Right lobe of liver (tissue), 6 donors: ENCODE measurements around the gene TSEN2. TPM values are rescaled to one million over a fixed set of nuclear protein-coding genes. Genes with fewer than 3 reads are reported as not detected.

Source experiments
- ATAC-seq, 4 donors: fragments of 200-7000 bp; cut with Tn5 transposase; one replicate each; pipeline ENCODE4 v1.9.1; 2020; ENCODE audit warnings: mild to moderate bottlenecking in 4 of 4, moderate library complexity in 4 of 4
- DNase-seq, 3 donors: peaks; one replicate each; pipeline ENCODE4 v3.0.0-alpha.2; 2020
- H3K27ac ChIP-seq, 3 donors: fragments of 200-600 bp; one replicate each; pipeline ENCODE4 v1.8.0; 2022
- H3K27me3 ChIP-seq, 2 donors: fragments of 200-600 bp; one replicate each; pipeline ENCODE4 v1.8.0; 2022
- H3K36me3 ChIP-seq, 4 donors: fragments of 200-600 bp; sonication (generic) in 1 of 4; one replicate each; pipeline versions ENCODE4 v1.5.1 to v1.8.0; 2017 to 2022; ENCODE audit warnings: control low read depth in 1 of 4
- H3K4me1 ChIP-seq, 4 donors: fragments of 200-600 bp; sonication (generic) in 1 of 4; one replicate each; pipeline versions ENCODE4 v1.5.1 to v1.8.0; 2017 to 2022; ENCODE audit warnings: control low read depth in 1 of 4
- H3K4me3 ChIP-seq, 3 donors: fragments of 200-600 bp; one replicate each; pipeline ENCODE4 v1.8.0; 2022
- H3K9me3 ChIP-seq, 4 donors: fragments of 200-600 bp; sonication (generic) in 1 of 4; one replicate each; pipeline versions ENCODE4 v1.5.1 to v1.8.0; 2017 to 2022; ENCODE audit warnings: control low read depth in 1 of 4
- CTCF ChIP-seq, 4 donors: fragments of 200-600 bp in 3 of 4; fragments of 450-650 bp in 1 of 4; IDR thresholded peaks; one replicate each; pipeline versions ENCODE4 v1.5.1 to v1.8.0; 2016 to 2022; ENCODE audit warnings: antibody characterized with exemption in 4 of 4, mild to moderate bottlenecking in 2 of 4
- POLR2A ChIP-seq: fragments of 450-650 bp; IDR thresholded peaks from one replicate; pipeline ENCODE4 v1.6.1; 2017; ENCODE audit warnings: antibody characterized with exemption, mild to moderate bottlenecking
- WGBS: methylation state at CpG from one replicate; pipeline ENCODE4 v1.1.6; 2018; ENCODE audit warnings: low coverage, low lambda C conversion rate; ENCODE audit not compliant: insufficient coverage; ENCODE audit errors: missing lambda C conversion rate; 5-methylcytosine and 5-hydroxymethylcytosine counted together
- intact Hi-C, 2 donors: fragments of 100-400 bp; cut with DNase I; formaldehyde crosslinking; loops; one replicate each; pipeline versions ENCODE4 v1.11.2 to v1.14.1; 2022
- total RNA-seq, 6 experiments: library from RNA; depleted of rRNA in 2 of 6; stranded (reverse); fragments of >200 nt in 2 of 6; fragmentation: NEBNext Ultra II Directional in 3 of 6; extraction: Animal tissue kit (Norgen Biotek cat#: 25700) in 3 of 6; gene quantifications; one replicate each; pipeline versions ENCODE4 v1.1.0 to v1.2.4, GENCODE V29; 2016 to 2023
- donor health status: DM: no; HTN: yes; CAD: no.
- donor health status: DM: no; HTN: no; CAD: no.
- donor health status: DM: no; HTN: no; CAD: no.
- donor health status: DM: no; HTN: yes; CAD: no.
- donor health status: DM: no; HTN: yes; CAD: no.

TSEN2 gene
- total RNA-seq, 6 experiments from 2014 or later = 4.7 to 9.2 (median 6.4) TPM

GRCh38 chr3:12484983-12485327 is 675 bp downstream of the TSEN2 start:
- H3K4me3 ChIP-seq = peak overlapping the region; percentile 77 to 91 (median 89)
- H3K27ac ChIP-seq = no peak overlapping the region
- DNase-seq = no peak
- peaks cover 0 to 12% (median 2%) of the 10 kb centered on the region in 4 donors for H3K4me1 ChIP-seq
- no peak for TF ChIP-seq CTCF (IDR thresholded peaks at IDR 0.05)
- no peak for TF ChIP-seq POLR2A
- intact Hi-C loops = no loop called here
- H3K27me3 ChIP-seq = no peaks in the 10 kb centered on the region
- H3K36me3 ChIP-seq = no peaks in the 10 kb centered on the region
- WGBS = 4% methylated on average over 5 of the region's 5 CpGs
- H3K9me3 ChIP-seq = no peaks in the 10 kb centered on the region
- no peak for ATAC-seq

- TF ChIP-seq POLR2A = no peak
- no peak for TF ChIP-seq CTCF (IDR thresholded peaks at IDR 0.05)
- H3K27me3 ChIP-seq = no peaks in the 10 kb centered on the region
- intact Hi-C loops = no loop called here
- WGBS = 84% methylated on average over 4 of the region's 4 CpGs
- no peak overlapping the region for H3K4me3 ChIP-seq
- peaks cover 0 to 12% (median 2%) of the 10 kb centered on the region in 4 donors for H3K4me1 ChIP-seq
- H3K27ac ChIP-seq = no peak overlapping the region
- H3K36me3 ChIP-seq = peaks cover 0 to 5% (median 0%) of the 10 kb centered on the region in 4 donors
- ATAC-seq (no peak), DNase-seq (no peak)
- no peaks in the 10 kb centered on the region for H3K9me3 ChIP-seq
These were observed 1.7 kb downstream of the TSEN2 start for GRCh38 chr3:12486001-12486400.

- TF ChIP-seq POLR2A (no peak), CTCF (IDR thresholded peaks at IDR 0.05) (no peak)
- Histone ChIP-seq H3K4me3 (no peak overlapping the region), H3K4me1 (peaks cover 0 to 12% (median 2%) of the 10 kb centered on the region in 4 donors), H3K27me3 (no peaks in the 10 kb centered on the region), H3K27ac (no peak overlapping the region), H3K36me3 (peaks cover 0 to 5% (median 0%) of the 10 kb centered on the region in 4 donors), H3K9me3 (no peaks in the 10 kb centered on the region)
- intact Hi-C loops = no loop called here
- DNase-seq (no peak), ATAC-seq (no peak)
- WGBS = 82% methylated on average over 5 of the region's 5 CpGs
These were observed 2.6 kb downstream of the TSEN2 start for GRCh38 chr3:12486916-12487315.

- H3K36me3 ChIP-seq = peaks cover 0 to 5% (median 0%) of the 10 kb centered on the region in 4 donors
- H3K4me1 ChIP-seq = peaks cover 0 to 12% (median 2%) of the 10 kb centered on the region in 4 donors
- no peak overlapping the region for H3K27ac ChIP-seq
- intact Hi-C loops = no loop called here
- H3K4me3 ChIP-seq = no peak overlapping the region
- TF ChIP-seq CTCF (IDR thresholded peaks at IDR 0.05) (no peak), POLR2A (no peak)
- WGBS = 90% methylated on average over 2 of the region's 3 CpGs
- ATAC-seq (no peak), DNase-seq (no peak)
- H3K27me3 ChIP-seq = no peaks in the 10 kb centered on the region
- no peaks in the 10 kb centered on the region for H3K9me3 ChIP-seq
These were observed 3.1 kb downstream of the TSEN2 start for GRCh38 chr3:12487336-12487735.

- H3K9me3 ChIP-seq = no peaks in the 10 kb centered on the region
- ATAC-seq = no peak
- no peak overlapping the region for H3K4me3 ChIP-seq
- no peak for TF ChIP-seq POLR2A
- no peak for TF ChIP-seq CTCF (IDR thresholded peaks at IDR 0.05)
- no peak for DNase-seq
- 64% methylated on average over 3 of the region's 3 CpGs for WGBS
- intact Hi-C loops = no loop called here
- peaks cover 0 to 5% (median 0%) of the 10 kb centered on the region in 4 donors for H3K36me3 ChIP-seq
- H3K27ac ChIP-seq = no peak overlapping the region
- H3K4me1 ChIP-seq = peaks cover 0 to 12% (median 2%) of the 10 kb centered on the region in 4 donors
- H3K27me3 ChIP-seq = no peaks in the 10 kb centered on the region
These were observed 3.5 kb downstream of the TSEN2 start for GRCh38 chr3:12487786-12488185.
